GM21367 (cell line): ENCODE results near the gene ADARB2.
A peak's percentile ranks its signal among the peaks of the same experiment; 100 is the strongest.

Source experiments
- ATAC-seq: cut with Tn5 transposase; IDR thresholded peaks from one replicate; pipeline ENCODE4 v1.9.1; 2021; ENCODE audit not compliant: unreplicated experiment

Gene ADARB2

GRCh38 chr10:1508096-1508495 lies 229.2 kb downstream of the ADARB2 start:
- no peak for ATAC-seq

- ATAC-seq: no peak
These were observed 229.9 kb downstream of the ADARB2 start for GRCh38 chr10:1507436-1507835.

- ATAC-seq: no peak
These were observed 232.4 kb downstream of the ADARB2 start for GRCh38 chr10:1504940-1505339.

- ATAC-seq: no peak
These were observed 233.0 kb downstream of the ADARB2 start for GRCh38 chr10:1504286-1504685.

- ATAC-seq: no peak
These were observed 234.9 kb downstream of the ADARB2 start for GRCh38 chr10:1502451-1502850.

- ATAC-seq: no peak
These were observed 237.9 kb downstream of the ADARB2 start for GRCh38 chr10:1499359-1499957.

GRCh38 chr10:1498746-1499358 lies 238.5 kb downstream of the ADARB2 start:
- no peak for ATAC-seq

GRCh38 chr10:1495915-1496517 lies 241.3 kb downstream of the ADARB2 start:
- ATAC-seq: no peak

- no peak for ATAC-seq
These were observed 244.7 kb downstream of the ADARB2 start for GRCh38 chr10:1492641-1493040.

GRCh38 chr10:1491901-1492300 lies 245.4 kb downstream of the ADARB2 start:
- ATAC-seq: no peak

GRCh38 chr10:1489801-1490200 lies 247.5 kb downstream of the ADARB2 start:
- no peak for ATAC-seq

GRCh38 chr10:1488970-1489548 lies 248.3 kb downstream of the ADARB2 start:
- ATAC-seq: peak; percentile 97

- ATAC-seq: no peak
These were observed 250.3 kb downstream of the ADARB2 start for GRCh38 chr10:1486841-1487687.

- no peak for ATAC-seq
These were observed 252.0 kb downstream of the ADARB2 start for GRCh38 chr10:1485357-1485756.

- no peak for ATAC-seq
These were observed 253.5 kb downstream of the ADARB2 start for GRCh38 chr10:1483826-1484225.

GRCh38 chr10:1483246-1483645 lies 254.1 kb downstream of the ADARB2 start:
- no peak for ATAC-seq

- no peak for ATAC-seq
These were observed 259.7 kb downstream of the ADARB2 start for GRCh38 chr10:1477578-1477977.

GRCh38 chr10:1476455-1476803 lies 260.9 kb downstream of the ADARB2 start:
- no peak for ATAC-seq

GRCh38 chr10:1475771-1476454 lies 261.4 kb downstream of the ADARB2 start:
- no peak for ATAC-seq

- ATAC-seq: no peak
These were observed 262.2 kb downstream of the ADARB2 start for GRCh38 chr10:1475098-1475591.
